ENCODE data around the gene GRIK5. TPM values are rescaled to one million over a fixed set of nuclear protein-coding genes. Genes with fewer than 3 reads are reported as not detected.
"Not testable (repeated sequence)": the region's sequence is repeated elsewhere in the genome, so short reads cannot be mapped to it uniquely, and the experiment has no call there.

The GRIK5 gene, protein sequence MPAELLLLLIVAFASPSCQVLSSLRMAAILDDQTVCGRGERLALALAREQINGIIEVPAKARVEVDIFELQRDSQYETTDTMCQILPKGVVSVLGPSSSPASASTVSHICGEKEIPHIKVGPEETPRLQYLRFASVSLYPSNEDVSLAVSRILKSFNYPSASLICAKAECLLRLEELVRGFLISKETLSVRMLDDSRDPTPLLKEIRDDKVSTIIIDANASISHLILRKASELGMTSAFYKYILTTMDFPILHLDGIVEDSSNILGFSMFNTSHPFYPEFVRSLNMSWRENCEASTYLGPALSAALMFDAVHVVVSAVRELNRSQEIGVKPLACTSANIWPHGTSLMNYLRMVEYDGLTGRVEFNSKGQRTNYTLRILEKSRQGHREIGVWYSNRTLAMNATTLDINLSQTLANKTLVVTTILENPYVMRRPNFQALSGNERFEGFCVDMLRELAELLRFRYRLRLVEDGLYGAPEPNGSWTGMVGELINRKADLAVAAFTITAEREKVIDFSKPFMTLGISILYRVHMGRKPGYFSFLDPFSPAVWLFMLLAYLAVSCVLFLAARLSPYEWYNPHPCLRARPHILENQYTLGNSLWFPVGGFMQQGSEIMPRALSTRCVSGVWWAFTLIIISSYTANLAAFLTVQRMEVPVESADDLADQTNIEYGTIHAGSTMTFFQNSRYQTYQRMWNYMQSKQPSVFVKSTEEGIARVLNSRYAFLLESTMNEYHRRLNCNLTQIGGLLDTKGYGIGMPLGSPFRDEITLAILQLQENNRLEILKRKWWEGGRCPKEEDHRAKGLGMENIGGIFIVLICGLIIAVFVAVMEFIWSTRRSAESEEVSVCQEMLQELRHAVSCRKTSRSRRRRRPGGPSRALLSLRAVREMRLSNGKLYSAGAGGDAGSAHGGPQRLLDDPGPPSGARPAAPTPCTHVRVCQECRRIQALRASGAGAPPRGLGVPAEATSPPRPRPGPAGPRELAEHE
- 5.1 TPM for total RNA-seq
- long read RNA-seq, partial matches to known transcripts, result 0 of 3 reads
- long read RNA-seq, other reads (novel, unspliced or antisense), result 1 of 3 reads

DNA sequence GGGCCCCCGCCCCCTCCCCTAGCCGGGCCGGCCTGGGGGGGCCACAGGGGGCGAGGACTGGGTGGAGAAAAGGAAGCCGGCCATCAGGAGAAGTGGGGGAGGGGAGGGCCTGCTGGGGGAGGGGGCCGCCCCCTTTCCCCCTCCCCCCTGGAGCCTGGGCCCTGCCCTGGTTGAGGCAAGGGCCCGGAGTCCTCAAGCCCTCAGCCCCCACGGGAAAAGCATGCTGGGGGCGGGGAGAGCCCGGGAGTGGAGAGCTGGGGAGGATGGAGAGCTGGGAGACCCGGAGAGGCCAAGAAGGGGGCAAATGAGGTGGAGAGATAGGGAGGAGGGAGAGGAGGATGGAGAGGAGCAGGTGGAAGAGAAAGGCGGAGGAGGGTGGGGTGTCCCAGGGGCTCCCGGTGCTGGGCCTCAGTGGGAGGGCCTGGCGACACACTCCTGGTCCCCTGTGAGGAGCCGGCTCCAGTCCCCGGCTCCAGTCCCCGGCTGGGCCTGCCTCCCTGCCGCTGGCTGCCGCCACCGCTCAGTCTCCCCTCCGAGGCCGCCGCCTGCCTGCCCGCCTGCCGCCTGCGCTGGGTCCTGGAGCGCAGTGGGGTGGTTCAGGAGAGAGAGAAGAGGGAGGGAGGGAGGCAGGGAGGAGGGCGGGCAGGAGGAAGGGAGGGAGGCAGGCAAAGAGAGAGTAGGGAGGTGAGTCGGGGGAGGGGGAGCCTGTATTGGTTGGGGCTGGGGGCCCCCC lies at the start of gene GRIK5:
Gene GRIK5, minus strand, starts transcription at position 588 of the 733 bp plus-strand sequence. CDS start 4,436 bp downstream, outside the sequence.
- ATAC-seq (peak; percentile 53), DNase-seq (ENCODE audit: missing footprints) (no peak)
- intact Hi-C loops (cut with DNase I), result no loop called here

DNA sequence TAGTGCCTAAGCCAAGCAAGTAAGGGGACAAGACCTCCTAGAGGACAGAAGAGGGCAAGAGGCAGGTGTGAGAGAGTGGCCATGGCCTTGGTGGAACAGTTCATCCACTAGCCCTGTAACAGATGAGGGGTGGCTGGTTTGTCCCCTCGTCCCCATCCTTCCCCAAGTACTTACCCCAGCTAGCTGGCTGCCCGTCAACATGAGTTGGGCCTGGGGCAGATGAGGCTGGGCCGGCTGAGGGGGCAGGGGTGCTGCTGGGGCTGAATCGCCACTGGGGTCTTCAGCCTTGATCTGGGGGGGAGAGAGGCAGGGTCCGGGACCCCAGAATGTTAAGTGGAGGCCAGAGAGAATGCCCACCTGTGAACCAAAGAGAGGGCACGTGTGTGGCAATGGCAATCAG lies 47.1 kb upstream of the GRIK5 start:
- no peak for ATAC-seq
- intact Hi-C loops (cut with DNase I), result no loop called here
- no peak for DNase-seq (ENCODE audit: missing footprints)

DNA sequence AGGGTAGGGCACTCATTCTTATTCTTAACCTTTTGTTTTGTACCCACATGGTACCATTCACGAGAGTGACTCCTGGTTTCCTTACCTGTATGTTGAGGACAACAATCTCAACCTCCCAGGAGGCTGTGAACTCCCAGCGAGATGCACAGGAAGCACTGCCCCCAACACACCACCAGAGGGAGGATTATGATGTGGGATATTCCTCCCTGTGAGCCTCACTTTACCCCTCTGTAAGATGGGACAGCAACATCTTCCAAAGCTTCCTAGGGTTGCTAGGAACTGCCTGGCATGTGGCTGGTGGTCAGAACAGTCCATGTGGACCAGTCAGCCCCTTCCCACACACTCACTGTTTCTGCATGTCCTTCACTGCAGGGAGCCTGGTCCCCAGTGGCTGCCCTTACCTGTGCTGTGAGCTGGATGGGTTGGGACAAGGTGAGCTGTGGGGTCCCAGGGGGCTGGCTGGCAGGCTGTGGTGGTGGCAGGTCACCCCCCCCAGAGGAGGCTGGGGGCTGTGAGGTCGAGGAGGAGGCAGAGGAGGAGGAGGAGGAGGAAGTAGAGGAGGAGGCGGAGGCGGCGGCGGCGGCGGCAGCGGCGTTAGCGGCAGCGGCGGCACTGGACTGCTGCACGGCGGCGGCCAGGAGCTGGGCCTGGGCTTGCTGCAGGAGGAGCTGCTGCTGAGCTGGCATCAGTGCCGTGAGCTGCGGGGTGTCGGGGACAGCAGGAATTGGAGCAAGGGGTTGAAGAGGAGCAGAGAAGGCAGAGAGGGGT lies 46.5 kb upstream of the GRIK5 start:
- intact Hi-C loops (cut with DNase I), result no loop called here
- ATAC-seq (no peak), DNase-seq (ENCODE audit: missing footprints) (no peak)

DNA sequence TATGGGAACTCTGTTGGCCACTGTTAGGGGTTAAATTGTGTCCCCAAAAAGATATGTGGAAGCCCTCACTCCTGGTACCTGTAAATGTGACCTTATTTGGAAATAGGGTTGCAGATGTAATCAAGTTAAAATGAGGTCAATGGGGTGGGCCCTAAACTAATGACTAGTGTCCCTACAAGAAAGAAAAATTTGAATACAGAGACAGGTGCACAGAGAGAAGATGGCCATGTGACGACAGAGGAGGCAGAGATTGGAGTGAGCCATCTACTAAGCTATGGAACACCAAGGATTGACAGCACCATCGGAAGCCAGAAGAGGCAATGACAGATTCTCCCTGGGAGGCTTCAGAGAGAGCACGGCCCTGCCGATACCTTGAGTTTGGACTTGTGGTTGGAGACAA lies 45.7 kb upstream of the GRIK5 start:
- DNase-seq (ENCODE audit: missing footprints), result no peak
- ATAC-seq, result no peak
- intact Hi-C loops (cut with DNase I), result no loop called here

DNA sequence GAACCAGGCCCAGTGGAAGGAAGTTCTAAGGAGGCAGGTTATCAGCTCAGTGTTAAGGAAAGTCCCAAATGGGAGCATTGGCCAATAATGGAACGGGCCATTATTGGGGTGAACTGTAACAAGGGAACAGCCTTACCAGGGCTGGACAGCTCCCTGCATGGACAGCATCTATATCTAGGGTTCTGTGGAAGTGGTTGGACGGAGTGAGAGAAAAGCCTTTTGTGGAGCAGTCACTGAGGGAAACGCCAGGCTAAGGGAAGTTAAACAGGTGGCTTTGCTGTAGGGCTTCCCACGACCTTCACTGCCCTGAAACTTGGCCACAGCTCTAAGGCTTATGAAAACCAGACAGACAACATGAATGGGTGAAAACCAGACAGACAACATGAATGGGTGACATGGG lies 45.2 kb upstream of the GRIK5 start:
- ATAC-seq (no peak), DNase-seq (ENCODE audit: missing footprints) (no peak)
- intact Hi-C loops (cut with DNase I), result no loop called here

DNA sequence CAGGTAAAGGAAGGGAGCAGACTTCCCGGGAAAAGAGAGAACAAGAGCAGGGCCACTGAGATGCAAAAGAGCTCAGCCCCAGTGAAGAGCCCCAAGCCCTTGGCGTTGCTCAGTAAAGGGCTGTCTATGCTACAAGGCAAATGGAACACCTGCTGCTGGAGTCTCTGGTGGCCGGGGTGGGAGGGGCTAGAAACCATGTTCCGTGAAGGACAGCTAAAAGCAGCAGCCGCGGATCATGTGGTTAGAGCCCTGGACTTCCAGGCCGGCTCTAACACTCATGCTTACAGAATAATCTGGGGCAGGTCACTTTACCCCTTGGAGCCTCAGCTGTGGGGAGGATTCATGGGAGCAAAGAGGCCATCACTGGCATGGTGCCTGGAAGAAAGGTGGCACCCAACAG lies 44.4 kb upstream of the GRIK5 start:
- DNase-seq (ENCODE audit: missing footprints), result no peak
- intact Hi-C loops (cut with DNase I), result no loop called here
- no peak for ATAC-seq

DNA sequence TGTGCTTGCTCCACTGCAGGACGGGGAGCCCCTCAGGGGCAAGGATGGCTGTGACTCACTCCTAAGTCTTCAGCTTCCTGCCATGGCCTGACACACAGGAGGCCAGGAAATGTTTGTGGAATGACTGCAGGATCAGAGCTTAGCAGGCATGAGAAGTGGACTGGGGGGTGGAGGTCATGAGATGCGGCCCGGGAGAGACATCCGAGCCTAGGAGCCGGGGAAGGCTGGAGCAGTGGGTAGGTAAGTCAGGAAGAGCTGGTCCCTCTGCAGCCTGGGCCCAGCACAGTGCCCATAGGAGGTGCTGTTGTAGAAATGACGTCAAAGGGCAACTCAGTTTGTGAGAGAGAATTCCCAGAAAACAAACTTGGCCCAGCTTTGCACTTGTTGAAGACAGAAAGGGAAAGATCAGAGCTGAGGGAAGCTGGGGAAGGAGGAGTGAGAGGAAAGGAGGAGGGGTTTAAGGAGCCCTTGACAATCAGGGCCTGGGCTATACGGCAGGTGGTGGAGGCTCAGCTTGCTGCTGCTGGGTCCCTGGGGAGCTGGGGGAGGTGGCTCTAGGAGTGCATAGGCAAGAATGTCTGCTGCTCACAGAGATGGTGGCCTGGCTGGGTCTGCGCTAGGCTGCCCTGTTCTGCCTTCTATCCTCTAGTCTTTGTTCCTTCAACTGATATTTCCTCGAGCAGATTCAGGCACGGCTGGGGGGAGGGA lies 43.8 kb upstream of the GRIK5 start:
- DNase-seq (ENCODE audit: missing footprints) (no peak), ATAC-seq (peak; percentile 53)
- intact Hi-C loops (cut with DNase I), result no loop called here

DNA sequence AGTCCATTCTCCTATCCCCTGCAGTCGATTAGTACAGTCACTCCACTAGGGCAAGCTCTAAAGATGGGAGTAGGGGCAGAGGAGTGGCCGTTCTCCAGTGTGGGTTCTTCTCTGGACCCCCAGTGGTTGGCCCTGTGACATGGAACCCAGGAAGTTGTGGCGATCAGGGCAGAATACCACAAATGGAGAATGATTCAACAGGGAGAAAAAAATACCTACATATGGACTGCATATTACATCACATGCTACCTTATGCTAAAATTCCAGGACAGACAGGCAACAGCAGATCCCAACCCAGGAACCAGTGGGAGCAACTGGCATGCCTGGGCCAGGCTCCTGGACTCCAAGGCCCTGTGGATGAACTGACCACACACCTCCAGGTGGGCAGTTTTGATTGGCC lies 41.8 kb upstream of the GRIK5 start:
- DNase-seq (ENCODE audit: missing footprints) (no peak), ATAC-seq (no peak)
- intact Hi-C loops (cut with DNase I), result no loop called here

DNA sequence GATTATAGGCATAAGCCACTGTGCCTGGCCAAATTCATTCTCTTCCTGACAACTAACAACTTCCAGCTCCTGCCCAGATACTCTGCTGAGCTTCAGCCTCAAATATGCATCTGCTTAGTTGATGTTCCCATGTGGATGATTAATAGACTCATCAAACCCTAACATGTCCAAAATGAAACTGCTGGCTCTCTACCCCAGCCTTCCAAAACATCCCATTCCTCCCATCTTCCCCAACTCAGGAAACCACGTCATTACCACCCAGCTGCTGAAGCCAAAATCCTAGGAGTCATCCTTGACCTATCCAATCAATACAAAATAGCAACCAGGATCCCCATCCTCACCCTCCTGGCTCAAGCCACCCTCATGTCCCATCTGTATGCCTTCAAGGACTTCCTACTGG lies 41.4 kb upstream of the GRIK5 start:
- ATAC-seq, result no peak
- intact Hi-C loops (cut with DNase I), result no loop called here
- no peak for DNase-seq (ENCODE audit: missing footprints)

DNA sequence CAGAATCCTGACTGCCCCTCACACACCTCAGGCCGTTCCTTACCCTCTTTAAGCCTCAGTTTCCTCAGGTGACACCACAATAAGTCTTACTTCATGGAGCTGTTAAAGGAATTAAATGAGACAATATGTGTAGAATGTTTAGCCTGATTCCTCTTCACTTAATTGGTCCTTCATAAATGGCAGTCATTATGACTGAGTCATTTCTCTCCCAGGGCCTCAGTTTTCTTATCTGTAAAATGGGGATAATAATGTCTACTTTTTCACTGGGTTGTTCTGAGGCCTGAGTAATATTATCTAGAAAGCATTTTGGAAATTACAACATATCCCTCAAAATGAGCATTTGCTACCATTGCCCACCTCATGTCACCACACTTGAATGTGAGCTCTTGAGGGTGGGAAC lies 40.7 kb upstream of the GRIK5 start:
- no peak for ATAC-seq
- intact Hi-C loops (cut with DNase I), result no loop called here
- DNase-seq (ENCODE audit: missing footprints), result no peak

DNA sequence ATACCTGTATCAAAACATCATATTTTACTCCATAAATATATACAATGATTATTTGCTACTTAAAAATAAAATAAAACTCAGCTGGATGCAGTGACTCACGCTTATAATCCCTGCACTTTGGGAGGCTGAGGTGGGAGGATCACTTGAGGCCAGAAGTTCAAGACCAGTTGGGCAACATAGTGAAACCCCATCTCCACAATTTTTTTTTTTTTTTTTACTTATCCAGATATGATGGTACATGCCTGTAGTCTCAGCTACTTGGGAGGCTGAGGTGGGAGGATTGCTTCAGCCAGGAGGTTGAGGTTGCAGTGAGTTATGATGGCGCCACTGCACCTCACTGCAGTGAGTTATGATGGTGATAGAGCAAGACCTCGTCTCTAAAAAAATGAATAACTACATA lies 39.9 kb upstream of the GRIK5 start:
- ATAC-seq, result no peak
- no peak for DNase-seq (ENCODE audit: missing footprints)
- intact Hi-C loops (cut with DNase I), result loop anchor here (2.0 kb wide), 1 partner anchor 75 kb away; no protein-coding TSS in a partner anchor

DNA sequence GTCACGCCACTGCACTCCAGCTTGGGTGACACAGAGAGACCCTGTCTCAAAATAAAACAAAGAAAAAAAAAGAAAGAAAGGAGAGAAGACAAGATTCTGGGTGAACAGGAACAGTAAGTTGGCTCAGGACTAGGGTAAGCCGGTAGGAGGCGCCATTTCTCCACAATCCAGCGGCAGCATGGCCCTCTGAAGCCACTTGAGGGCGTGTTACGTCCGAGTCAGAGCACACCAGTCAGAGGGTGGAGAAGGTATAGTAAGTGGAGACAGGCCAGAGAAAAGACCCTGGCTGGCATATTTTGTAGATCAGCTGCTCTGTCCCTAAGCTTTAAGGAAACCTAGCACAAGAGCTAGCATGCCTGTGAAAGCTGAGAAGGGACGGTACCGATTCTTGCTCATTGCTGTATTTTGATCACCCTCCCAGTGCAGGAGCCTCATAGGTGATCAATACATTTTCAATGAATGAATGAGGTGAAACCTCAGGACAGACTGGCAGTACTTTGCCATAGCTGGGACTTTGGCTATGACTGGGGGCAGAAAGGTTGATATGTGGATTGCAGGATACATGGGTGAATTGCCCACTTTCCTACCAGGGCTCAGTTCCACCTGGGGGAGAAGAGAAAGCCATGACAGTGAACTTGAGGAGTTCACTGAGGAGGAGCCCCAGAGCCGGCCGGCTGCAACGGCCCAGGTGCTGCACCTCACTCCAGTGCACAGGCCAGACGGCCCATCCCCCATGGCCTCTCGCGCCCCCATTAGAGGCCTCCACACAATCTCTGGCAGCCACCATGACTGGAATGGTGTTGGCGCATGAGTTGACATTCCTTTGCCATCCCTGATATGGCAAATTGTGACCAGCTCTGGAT lies 38.8 kb upstream of the GRIK5 start:
- intact Hi-C loops (cut with DNase I), result loop anchor here (2.0 kb wide), 1 partner anchor 76 kb away; no protein-coding TSS in a partner anchor
- peak; percentile 89 for DNase-seq (ENCODE audit: missing footprints)
- peak; percentile 78 for ATAC-seq

DNA sequence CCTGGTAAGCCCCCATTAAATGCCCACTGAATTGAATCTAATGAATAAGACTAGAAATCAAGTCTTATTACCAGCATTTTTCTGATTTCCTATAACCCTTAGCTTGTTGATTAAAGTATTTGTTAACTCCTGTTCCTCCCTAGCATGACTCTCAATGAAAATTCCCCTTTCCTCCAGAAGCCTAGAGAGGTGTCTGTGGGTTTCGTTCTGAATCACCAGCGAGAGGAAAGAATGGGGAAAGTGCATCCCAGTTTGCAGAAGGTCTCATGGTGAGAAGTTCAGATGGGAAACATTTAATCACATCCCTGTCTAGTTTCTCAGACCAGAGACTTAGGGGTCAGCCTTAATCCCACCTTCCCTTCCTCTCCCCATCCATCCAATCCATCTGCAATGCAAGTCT lies 35.4 kb upstream of the GRIK5 start:
- intact Hi-C loops (cut with DNase I), result no loop called here
- no peak for ATAC-seq
- DNase-seq (ENCODE audit: missing footprints), result no peak

DNA sequence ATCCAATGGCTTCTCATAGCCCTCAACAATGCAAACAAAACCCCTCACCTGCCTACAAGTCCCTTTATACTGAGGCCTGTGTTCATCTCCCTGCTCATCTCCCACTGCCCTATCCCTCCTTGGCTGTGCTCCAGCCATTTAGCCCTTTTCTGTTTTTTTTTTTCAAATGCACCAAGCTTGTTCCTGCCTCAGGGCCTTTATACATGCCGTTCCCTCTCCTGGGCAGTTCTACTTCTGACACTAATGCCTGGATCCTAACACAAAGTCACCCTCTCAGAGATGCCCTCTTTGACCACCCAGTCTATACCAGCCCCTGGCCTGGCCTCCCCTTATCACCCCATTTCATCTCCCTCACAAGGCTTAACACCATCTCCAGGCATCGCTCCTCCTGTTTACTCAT lies 32.9 kb upstream of the GRIK5 start:
- no peak for DNase-seq (ENCODE audit: missing footprints)
- intact Hi-C loops (cut with DNase I), result no loop called here
- no peak for ATAC-seq

DNA sequence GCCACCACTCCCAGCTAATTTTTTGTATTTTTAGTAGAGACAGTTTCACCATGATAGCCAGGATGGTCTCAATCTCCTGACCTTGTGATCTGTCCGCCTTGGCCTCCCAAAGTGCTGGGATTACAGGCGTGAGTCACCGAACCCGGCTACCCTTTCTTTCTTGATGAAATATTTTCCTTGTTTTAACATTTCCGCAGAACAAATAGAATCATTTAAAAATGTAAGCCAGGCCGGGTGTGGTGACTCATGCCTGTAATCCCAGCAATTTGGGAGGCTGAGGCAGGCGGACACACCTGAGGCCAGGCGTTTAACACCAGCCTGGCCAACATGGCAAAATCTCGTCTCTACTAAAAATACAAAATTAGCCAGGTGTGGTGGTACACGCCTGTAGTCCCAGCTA lies 30.2 kb upstream of the GRIK5 start:
- intact Hi-C loops (cut with DNase I); ATAC-seq; DNase-seq (ENCODE audit: missing footprints): not testable (repeated sequence)

DNA sequence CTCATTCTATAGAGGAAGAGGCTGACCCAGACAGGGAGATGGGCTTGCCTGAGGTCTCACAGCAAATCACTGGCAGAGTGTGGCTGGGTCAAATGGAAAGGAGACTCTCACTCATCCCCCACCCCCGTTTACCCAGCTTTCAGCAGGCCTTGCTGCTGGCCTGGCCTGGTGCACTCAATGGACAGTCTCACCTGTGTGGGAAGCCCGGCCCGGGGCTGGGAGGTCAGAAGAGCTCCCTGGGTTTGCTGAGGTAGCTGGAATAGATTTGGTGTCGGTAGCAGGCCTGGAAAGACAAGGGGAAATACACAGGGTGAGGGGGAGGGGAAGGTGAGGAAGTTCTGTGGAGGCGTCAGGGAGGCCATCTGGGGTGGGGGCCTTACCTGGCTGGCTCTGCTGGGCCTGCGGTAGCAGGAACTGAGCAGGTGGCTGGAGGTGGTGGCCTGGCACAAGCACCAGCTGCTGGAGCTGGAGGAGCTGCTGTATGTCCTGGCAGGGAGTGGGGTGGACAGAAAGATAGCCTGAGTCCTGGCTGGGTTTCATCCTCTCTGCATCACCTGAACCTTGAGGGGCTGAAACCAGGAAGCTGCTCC lies 29.4 kb upstream of the GRIK5 start:
- intact Hi-C loops (cut with DNase I), result no loop called here
- ATAC-seq (no peak), DNase-seq (ENCODE audit: missing footprints) (no peak)
